GM19372 (cell line): ENCODE data around the gene CSAD.

Experiments used
- ATAC-seq: cut with Tn5 transposase; IDR thresholded peaks from one replicate; pipeline ENCODE4 v1.9.1; 2021; ENCODE audit warnings: mild to moderate bottlenecking, low read depth, moderate library complexity; ENCODE audit not compliant: unreplicated experiment

Gene CSAD

DNA sequence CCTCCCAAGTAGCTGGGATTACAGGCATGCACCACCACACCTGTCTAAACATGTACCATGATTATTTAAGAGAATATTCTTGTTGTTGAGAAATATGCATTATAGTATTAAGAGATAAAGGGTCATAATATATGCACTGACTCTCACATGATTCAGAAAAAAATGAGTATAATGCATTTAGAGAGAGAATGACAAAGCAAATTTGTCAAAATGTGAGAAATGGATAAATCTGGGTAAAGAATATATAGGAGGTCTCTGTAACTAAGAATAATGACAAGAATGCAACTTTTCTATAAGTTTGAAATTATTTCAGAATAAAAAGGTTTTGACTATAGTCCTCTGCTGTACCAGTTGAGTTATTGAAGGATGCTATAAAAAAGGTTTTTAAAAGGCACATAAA lies 28.3 kb downstream of the CSAD start:
- no peak for ATAC-seq

DNA sequence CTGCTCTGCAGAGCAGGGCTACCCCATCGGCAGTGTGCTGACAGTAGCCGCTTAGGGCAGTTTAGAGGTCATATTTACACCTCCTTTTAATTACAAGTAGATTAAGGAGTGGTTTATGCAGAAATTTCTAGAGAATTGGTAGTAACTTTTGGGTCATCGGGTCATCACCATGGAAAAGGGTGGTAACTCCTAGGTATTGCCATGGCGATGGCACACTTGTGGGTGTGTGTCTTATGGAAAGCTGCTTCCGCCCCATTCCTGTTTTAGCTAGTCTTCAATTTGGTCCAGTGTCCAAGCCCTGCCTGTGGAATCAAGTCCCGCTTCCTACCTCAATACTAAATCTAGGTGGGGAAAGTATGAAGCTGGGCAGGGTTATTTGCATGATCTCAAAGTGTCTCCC lies 29.7 kb downstream of the CSAD start:
- no peak for ATAC-seq

DNA sequence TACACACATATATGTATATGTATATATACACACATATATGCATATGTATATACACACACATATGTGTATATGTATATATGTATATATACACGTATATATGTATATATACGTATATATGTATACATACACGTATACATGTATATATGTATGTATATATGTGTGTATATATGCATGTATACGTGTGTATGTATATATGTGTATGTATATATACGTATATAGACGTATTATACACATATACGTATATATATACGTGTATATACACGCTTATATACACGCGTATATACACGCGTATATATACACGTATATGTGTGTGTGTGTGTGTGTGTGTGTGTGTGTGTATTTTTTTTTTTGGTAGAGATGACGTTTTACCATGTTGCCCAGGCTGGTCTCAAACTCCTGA lies 33.1 kb downstream of the CSAD start:
- ATAC-seq = no peak

DNA sequence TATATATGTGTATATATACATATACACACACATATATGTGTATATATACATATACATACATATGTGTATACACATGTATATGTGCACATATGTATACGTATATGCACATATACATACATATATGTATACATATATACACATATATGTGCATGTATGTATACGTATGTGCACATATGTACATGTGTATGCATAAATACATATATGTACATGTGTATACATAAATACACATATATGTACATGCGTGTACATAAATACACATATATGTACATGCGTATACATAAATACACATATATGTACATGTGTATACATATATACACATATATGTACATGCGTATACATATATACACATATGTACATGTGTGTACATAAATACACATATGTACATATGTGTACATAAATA lies 33.5 kb downstream of the CSAD start:
- ATAC-seq = no peak

DNA sequence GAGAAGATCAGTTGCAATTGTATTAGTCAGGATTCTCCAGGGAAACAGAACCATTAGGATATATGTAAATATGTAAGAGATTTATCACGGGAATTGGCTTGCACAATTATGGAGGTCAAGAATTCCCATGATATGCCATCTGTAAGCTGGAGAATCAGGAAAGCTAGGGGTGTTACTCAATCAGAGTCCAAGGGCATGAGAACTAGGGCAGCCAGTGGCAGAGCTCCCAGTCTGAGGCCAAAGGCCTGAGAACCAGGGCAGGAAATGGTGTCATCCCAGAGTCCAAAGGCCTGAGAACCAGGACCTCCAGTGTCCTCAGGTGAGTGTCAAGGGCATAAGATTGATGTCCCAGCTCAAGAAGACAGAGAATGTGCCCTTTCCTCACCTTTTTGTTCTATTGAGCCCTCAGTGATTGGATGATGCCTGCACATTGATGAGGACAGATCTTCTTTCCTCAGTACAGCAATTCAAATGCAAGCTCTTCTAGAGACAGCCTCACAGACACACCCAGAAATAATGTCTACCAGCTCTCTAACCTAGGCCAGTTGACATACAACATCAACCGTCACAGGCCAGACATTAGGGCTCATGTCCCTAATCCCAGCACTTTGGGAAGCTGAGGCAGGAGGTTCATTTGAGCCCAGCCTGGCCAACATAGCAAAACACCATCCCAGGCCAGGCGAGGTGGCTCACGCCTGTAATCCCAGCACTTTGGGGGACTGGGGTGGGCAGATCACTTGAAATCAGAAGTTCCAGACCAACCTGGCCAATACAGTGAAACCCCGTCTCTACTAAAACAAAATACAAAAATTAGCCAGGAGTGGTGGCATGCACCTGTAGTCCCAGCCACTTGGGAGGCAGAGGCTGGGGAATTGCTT lies 35.1 kb downstream of the CSAD start:
- ATAC-seq = no peak

DNA sequence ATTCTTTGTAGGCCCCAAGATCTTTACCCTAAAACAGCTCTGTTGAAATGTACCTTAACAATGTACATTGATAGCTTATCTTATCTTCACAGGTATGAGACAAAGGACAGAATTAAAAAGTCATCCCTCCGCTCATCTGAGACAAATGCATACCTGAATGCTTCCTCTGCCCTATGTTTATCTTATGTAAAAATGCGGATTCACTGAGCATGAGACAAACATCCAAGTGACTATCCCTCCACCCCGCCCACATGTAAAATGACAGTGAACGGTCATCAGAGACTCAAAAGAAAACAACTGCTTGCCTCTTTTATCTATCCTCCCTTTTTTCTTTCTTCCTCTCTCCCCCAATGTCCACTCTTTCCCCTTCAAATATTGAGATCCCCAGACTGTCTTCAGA lies 37.4 kb downstream of the CSAD start:
- ATAC-seq = no peak

DNA sequence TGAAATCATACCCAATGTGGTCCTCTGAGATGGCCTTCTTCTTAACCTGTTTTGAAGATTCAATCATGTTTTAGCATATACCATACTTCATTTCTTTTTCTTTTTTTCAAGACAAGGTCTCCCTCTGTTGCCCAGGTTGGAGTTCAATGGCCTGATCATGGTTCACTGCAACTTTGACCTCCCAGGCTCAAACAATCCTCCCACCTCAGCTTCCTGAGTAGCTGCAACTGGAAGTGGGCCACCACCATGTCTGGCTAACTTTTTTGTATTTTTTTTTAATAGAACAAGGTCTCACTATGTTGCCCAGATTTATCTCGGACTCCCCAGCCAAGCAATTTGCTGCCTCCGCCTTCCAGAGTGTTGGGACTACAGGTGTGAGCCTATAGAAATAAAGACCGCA lies 47.0 kb downstream of the CSAD start:
- ATAC-seq = no peak

DNA sequence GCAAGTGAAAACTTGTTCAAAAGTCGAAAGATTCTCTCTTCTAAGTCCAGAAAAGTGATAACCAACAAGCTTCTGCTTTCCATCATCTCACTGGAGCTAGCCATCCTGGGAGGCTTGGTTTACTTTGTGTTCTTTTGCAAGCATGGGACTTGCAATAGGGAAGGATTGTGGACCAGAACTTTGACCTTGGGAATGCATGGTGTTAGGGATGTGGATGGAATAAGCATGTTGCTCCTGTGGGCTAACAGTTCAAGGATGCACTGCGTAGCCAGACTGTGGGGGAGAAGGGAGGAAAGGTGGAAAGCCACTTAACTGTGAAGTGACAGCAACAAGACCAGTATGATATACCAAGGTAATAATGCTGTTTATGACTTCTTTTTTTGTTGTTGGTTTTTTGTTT lies 48.9 kb downstream of the CSAD start:
- ATAC-seq = no peak

DNA sequence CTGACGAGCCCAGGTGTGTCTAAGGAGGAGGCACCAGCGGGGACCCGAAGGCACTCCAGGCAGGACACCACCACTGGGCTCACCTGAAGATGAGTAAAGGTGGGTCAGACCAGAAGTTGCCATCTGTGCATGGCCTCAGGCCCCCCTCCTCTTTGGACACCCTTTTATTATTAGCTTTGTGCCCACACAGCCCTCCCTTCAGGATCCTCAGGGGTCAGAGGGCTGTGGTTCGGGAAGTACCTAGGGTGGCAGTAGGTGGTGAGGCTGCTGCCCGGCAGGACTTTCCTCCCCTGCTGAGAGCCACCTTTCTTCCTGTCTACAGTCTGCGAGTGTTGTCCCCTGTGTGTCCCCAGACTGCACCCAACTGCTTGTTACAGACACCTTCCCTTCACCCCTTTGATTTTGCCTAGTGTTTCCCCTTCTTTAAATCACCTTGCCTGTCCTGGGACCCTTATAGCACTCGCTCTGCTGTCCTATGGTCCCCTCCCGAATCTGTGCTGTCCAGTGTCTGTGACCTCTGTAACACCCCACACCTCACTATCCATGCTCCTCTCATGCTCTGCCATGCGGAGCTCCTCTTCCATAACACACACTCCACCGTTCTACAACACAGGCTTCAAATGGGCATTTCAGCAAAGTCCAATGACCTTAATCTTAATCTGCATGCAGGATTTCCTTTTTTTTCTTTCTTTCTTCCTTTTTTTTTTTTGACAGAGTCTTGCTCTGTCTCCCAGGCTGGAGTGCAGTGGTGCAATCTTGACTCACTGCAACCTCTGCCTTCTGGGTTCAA lies 51.8 kb downstream of the CSAD start:
- ATAC-seq = no peak

DNA sequence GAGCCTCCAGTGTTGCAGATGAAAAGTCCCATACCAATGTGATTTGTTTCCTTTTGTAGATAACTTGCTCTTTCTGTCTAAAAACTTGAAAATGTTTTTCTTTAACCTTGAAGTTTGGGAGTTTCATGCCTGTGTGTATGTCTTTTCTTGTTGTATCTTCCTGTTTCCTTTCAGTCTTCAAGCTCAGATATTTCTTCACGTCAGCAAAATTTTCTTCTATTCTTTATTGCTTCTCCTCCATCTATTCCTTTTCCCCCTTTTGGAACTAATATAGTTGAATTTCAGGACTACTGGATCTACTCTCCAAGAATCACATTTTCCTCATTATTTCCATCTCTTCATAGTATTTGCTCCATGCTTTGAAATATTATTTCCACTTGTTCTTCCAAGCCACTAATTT lies 53.6 kb downstream of the CSAD start:
- ATAC-seq = no peak

DNA sequence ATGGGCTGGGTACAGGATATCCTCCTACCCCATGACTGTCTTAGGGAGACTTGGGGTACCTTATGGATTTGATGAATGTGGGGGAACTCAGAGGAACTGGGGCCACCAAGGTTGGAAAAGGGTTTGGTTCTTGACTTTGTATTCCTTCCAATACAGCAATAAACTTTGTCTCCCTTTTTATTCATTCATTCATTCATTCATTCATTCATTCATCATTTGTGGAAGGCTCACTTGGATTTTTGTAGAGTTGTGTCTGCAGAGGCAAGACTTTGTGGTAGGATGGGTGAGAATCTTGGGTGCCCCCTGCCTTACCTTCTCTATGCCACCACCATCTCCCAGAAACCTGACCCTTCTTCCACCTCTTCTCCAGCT lies 56.4 kb downstream of the CSAD start:
- ATAC-seq = no peak

DNA sequence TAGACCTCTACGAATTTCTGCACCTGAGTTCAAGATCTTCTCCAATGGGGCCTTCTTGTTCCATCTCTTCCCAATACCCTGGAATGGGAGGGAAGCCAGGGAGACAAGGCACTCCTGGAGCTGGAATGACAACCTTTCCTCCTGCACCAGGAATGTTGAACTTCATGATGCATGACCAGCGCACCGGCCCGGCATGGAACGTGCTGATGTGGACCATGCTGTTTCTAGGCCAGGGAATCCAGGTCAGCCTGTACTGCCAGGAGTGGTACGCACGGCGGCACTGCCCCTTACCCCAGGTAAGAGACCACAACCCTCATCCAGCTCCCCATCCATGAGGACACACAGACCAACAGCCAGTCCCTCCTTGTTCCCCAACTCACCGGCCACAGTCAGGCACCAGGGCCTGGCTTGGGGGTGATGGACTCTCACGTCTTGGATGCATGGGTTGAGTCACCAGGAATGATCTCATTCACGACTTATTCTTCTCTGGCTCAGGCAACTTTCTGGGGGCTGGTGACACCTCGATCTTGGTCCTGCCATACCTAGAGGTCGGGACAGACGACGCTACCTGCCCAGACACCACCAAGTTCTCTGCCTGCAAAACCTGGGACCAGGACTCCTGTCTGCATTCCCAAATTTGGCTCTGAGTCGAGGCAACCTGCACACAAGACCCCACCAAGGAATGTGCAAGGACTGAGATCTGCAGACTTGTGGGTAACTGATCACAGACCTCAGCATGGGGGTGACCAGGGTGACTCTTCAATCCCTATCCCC lies 57.0 kb downstream of the CSAD start:
- no peak for ATAC-seq

DNA sequence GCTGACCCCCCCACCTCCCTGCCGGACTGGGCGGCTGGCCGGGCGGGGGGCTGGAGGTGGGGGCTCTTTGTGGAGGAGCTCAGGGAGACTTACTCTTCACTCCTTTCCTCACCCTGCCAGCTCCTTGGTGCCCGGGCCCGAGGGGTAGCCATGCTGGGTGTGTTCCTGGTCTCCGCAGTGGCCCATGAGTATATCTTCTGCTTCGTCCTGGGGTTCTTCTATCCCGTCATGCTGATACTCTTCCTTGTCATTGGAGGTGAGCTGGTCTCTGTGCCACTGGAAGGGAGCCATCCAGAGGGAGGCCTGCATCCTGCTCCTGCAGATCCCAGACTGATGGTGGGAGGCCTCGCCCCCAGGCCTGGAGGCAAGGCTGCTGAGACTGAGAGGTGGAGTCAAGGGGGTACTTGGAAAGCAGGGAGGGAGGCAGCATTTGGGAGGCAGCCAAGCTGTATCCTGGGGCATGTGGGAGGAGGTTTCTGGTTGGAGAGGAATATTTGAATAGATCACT lies 57.7 kb downstream of the CSAD start:
- no peak for ATAC-seq

DNA sequence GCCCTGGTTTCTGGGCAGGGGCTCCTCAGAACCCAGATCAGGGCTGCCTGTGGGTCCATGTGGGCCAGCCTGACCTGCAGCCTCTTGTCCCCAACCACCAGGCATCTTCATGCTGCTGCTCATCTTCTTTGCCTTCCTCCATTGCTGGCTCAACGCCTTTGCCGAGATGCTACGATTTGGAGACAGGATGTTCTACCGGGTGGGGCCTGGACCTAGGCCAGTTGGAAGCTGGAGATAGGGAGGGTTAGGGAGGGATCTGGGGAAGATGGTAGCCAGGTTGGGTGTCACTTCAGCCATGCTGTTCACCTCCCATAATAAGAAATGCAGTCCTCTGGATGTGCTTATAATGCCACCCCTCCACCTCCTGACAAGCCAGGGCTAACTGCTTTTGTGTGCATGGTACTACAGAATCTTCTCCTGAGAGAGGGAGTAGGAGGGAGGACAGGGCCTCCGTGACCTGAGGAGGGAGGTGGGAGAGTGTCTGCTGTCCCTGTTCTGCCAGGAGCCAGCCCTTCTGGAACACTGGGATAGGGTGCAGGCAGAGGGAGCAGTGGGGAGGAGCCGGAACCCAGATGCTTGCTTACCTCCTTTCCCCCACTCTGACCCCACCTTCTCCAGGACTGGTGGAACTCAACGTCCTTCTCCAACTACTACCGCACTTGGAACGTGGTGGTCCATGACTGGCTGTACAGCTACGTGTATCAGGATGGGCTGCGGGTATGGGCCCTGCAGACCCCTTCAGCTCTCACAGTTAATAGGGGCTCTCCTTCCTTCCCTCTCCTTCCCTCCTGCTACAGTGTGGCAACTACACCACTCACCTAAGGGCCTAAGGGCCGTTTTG lies 59.8 kb downstream of the CSAD start:
- no peak for ATAC-seq

DNA sequence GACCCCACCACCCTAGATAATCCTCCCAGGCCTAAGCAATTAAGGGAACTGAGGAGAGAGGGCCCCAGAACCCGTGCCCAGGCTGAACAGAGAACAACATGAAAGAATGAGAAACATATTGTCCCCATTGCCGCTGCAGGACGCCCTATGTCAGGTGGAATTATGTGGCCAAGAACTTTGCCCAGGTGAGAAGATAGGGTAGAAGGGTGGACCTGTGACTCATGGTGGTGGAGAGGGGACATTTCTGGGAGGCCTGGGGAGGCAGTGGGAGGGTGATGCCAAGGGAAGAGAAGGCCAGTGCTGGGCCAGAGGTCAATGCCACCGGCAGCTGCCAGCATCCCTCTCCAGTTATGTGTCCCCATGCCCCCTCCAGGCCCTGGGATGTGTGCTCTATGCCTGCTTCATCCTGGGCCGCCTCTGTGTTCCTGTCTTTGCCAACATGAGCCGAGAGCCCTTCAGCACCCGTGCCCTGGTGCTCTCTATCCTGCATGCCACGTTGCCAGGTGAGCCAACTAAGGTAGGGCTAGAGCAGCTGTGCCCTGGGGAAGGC lies 61.9 kb downstream of the CSAD start:
- no peak for ATAC-seq

DNA sequence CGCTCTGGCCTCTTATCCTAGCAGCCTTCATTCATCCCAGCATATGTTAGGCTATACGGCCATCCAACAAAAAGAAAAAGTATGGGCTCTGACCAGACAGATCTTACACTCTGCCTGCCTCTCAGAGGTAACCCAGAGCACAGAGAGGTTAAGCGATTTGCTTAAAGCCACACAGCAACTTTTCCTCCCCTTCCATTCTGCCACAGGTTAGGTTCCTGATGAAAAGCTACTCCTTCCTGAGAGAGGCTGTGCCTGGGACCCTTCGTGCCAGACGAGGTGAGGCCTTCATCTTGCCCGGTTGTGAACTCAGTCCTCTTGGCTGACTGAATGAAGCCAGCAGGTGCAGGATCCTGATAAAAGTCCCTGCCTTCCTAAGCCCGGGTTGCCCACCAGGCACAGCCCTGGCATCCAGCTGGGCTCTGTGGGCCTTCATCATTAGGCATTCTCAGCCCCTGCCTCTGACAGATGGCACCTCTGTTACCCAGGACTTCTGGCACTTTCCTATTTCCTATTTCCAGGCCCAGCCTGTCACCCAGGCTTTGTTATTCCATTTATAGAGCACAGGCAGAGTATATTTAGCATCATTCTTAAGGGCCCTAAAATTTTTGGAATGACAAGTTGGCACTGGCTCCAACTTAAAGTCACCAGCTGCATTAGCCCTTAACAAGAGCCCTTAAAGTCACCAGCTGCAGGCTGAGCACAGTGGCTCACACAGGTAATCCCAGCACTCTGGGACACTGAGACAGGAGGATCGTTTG lies 64.7 kb downstream of the CSAD start:
- ATAC-seq = no peak

DNA sequence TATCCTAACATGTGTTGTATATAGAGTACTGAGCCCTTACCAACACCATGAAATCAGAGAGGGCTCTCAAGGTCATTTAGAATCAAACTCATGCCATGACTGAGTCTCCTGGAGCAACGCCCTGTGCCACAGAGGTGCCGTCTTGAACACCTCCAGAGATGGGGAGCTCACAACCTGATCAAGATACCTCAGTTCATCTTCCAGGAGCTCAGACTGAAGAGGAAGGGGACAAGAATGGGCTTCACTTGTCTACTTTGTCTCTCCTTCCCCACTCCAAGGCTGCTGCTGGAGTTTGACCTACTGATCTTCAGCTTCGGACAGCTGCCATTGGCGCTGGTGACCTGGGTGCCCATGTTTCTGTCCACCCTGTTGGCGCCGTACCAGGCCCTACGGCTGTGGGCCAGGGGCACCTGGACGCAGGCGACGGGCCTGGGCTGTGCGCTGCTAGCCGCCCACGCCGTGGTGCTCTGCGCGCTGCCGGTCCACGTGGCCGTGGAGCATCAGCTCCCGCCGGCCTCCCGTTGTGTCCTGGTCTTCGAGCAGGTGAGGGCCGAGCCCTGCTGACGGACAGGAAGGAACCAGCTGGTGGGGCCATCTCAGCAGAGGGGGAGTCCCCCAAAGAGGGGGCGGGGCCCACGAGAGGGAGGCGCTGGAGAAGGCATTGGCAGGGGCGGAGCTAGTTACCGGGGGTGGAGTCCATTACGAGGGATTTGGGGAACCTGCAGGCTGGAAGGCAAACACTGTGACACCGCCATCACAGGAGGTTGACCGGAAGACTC lies 65.4 kb downstream of the CSAD start:
- ATAC-seq = no peak

DNA sequence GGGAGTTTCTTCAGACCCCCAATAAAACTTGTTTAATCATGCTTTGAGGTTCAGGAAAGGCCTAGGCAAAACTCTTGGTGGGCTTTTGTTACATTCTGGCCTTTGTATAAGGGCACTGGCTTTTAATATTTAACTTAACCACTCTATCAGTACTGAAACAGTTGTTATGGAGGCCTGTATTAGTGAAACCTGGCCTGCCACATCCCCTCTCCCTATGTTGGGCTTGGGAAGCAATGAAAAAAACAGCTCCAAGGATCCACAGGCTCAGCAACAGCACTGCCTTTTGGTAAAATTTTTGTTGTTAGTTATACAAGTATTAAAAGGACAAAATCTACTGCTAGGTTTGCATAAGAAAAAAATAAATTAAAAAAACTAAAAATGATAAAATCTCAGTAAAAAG lies 66.8 kb downstream of the CSAD start:
- no peak for ATAC-seq
